ENCODE data around the gene UMPS. TPM values are rescaled to one million over a fixed set of nuclear protein-coding genes. Genes with fewer than 3 reads are reported as not detected.
A peak's percentile ranks its signal among the peaks of the same experiment; 100 is the strongest.

UMPS gene
- polyA plus RNA-seq, 1 of the 3 experiments (the other 2 are of a cell fraction) = 25.1 TPM

DNA sequence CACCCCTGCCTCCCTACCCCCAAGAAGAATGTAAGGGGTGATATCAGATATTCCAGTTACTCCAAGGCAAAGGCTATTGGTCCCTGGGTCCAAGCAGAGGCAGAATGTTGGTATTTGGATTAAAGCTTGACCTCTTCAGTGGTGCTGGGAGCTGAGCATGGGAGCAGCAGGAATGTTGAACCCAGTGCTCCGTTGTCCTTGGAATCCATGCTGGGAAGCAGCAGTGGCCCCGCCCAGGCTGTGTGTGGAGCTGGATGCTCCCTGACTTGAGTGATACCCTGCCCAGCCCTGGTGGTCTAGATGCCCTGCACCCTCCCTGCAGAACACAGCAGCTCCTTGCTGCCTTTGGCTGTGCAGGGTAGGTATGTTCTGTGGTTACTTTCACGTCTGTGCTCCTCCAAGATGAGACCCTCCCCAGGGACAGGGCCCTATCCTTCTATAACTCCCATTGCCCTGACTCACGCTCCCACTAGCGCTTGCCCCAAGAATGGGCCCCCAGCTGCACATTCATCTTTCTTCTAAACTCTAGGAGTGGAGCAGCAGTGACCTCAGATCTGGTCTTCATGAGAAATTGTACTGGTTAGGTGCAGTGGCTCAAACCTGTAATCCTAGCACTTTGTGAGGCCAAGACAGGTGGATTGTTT, 35.1 kb downstream of the UMPS start:
- WGBS (ENCODE audit: low lambda C conversion rate) = 92% methylated on average over 5 of the region's 5 CpGs
- Histone ChIP-seq H2AFZ (ENCODE audit: low read depth) (no peak overlapping the region), H3K9me3 (no peaks in the 10 kb centered on the region), H3K4me1 (ENCODE audit: control insufficient read depth in 1 of 2, insufficient read depth in 2 of 2, low read depth in 1 of 2, low read length in 1 of 2) (peaks cover 7 to 73% of the 10 kb centered on the region in 2 experiments; a peak in 3 of 4 replicates), H3K4me2 (no peak overlapping the region), H3F3A (replicated peaks; ENCODE audit: insufficient read depth) (peaks cover 16% of the 10 kb centered on the region), H3K4me3 (ENCODE audit: low read depth in 2 of 2, low read length in 1 of 2) (no peak overlapping the region), H3K27ac (ENCODE audit: low read depth in 2 of 2, low read length in 1 of 2) (peak overlapping the region in 1 of 2 experiments; percentile 74; a peak in 1 of 4 replicates), H3K36me3 (replicated peaks in 1 of 2; ENCODE audit: control insufficient read depth in 1 of 2, insufficient read depth in 2 of 2, low read length in 1 of 2) (peaks cover 50 to 70% of the 10 kb centered on the region in 2 experiments), H3K79me2 (ENCODE audit: insufficient read depth) (no peaks in the 10 kb centered on the region), H3K27me3 (ENCODE audit: insufficient read depth) (no peaks in the 10 kb centered on the region), H3K9me2 (no peaks in the 10 kb centered on the region), H3K9ac (no peak overlapping the region), H4K20me1 (ENCODE audit: insufficient read depth) (no peaks in the 10 kb centered on the region)
- ChIA-PET CTCF (interaction anchor here (2.5 to 15.4 kb wide), 3 partner anchors 22 to 230 kb away, joined by 11 to 332 read pairs (median 12); no protein-coding TSS in a partner anchor), POLR2A (no interaction called here)
- TF ChIP-seq MXI1 (IDR thresholded peaks at IDR 0.05; ENCODE audit: low read depth, low read length) (no peak), RFX5 (IDR thresholded peaks at IDR 0.05; ENCODE audit: low read length) (no peak), EP300 (IDR thresholded peaks at IDR 0.05; ENCODE audit: borderline replicate concordance in 1 of 2, low read depth in 1 of 2, low read length in 1 of 2) (no peak), SIN3A (IDR thresholded peaks at IDR 0.05; ENCODE audit: borderline replicate concordance, low read depth, low read length) (no peak), GATA2 (CRISPR knock-in tag; IDR thresholded peaks at IDR 0.05) (no peak), NFIC (IDR thresholded peaks at IDR 0.05; ENCODE audit: borderline replicate concordance) (no peak), MEF2A (IDR thresholded peaks at IDR 0.05; ENCODE audit: borderline replicate concordance, low read depth) (no peak), EZH2phosphoT487 (IDR thresholded peaks at IDR 0.05; ENCODE audit: borderline replicate concordance, low read depth) (no peak), POLR2AphosphoS5 (IDR thresholded peaks at IDR 0.05; ENCODE audit: low read depth, low read length) (no peak), FOXJ3 (CRISPR knock-in tag; IDR thresholded peaks at IDR 0.05) (no peak), FOXM1 (IDR thresholded peaks at IDR 0.05; ENCODE audit: low read depth) (no peak), GABPA (IDR thresholded peaks at IDR 0.05; ENCODE audit: low read depth) (no peak)
- TF ChIP-seq, protein P1, sequence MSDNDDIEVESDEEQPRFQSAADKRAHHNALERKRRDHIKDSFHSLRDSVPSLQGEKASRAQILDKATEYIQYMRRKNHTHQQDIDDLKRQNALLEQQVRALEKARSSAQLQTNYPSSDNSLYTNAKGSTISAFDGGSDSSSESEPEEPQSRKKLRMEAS (IDR thresholded peaks at IDR 0.05; ENCODE audit: low read depth) = no peak
- TF ChIP-seq, protein P2, sequence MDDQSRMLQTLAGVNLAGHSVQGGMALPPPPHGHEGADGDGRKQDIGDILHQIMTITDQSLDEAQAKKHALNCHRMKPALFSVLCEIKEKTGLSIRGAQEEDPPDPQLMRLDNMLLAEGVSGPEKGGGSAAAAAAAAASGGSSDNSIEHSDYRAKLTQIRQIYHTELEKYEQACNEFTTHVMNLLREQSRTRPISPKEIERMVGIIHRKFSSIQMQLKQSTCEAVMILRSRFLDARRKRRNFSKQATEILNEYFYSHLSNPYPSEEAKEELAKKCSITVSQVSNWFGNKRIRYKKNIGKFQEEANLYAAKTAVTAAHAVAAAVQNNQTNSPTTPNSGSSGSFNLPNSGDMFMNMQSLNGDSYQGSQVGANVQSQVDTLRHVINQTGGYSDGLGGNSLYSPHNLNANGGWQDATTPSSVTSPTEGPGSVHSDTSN (IDR thresholded peaks at IDR 0.05) = no peak
- TF ChIP-seq, protein P3, sequence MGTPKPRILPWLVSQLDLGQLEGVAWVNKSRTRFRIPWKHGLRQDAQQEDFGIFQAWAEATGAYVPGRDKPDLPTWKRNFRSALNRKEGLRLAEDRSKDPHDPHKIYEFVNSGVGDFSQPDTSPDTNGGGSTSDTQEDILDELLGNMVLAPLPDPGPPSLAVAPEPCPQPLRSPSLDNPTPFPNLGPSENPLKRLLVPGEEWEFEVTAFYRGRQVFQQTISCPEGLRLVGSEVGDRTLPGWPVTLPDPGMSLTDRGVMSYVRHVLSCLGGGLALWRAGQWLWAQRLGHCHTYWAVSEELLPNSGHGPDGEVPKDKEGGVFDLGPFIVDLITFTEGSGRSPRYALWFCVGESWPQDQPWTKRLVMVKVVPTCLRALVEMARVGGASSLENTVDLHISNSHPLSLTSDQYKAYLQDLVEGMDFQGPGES (IDR thresholded peaks at IDR 0.05; ENCODE audit: low read depth, low read length) = no peak
- TF ChIP-seq, protein P4, sequence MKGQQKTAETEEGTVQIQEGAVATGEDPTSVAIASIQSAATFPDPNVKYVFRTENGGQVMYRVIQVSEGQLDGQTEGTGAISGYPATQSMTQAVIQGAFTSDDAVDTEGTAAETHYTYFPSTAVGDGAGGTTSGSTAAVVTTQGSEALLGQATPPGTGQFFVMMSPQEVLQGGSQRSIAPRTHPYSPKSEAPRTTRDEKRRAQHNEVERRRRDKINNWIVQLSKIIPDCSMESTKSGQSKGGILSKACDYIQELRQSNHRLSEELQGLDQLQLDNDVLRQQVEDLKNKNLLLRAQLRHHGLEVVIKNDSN (IDR thresholded peaks at IDR 0.05; ENCODE audit: borderline replicate concordance, low read depth) = no peak
- TF ChIP-seq, protein P5, sequence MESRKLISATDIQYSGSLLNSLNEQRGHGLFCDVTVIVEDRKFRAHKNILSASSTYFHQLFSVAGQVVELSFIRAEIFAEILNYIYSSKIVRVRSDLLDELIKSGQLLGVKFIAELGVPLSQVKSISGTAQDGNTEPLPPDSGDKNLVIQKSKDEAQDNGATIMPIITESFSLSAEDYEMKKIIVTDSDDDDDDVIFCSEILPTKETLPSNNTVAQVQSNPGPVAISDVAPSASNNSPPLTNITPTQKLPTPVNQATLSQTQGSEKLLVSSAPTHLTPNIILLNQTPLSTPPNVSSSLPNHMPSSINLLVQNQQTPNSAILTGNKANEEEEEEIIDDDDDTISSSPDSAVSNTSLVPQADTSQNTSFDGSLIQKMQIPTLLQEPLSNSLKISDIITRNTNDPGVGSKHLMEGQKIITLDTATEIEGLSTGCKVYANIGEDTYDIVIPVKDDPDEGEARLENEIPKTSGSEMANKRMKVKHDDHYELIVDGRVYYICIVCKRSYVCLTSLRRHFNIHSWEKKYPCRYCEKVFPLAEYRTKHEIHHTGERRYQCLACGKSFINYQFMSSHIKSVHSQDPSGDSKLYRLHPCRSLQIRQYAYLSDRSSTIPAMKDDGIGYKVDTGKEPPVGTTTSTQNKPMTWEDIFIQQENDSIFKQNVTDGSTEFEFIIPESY (IDR thresholded peaks at IDR 0.05; ENCODE audit: borderline replicate concordance, low read depth) = no peak
- TF ChIP-seq, protein P6, sequence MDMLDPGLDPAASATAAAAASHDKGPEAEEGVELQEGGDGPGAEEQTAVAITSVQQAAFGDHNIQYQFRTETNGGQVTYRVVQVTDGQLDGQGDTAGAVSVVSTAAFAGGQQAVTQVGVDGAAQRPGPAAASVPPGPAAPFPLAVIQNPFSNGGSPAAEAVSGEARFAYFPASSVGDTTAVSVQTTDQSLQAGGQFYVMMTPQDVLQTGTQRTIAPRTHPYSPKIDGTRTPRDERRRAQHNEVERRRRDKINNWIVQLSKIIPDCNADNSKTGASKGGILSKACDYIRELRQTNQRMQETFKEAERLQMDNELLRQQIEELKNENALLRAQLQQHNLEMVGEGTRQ (IDR thresholded peaks at IDR 0.05; ENCODE audit: borderline replicate concordance, low read depth, low read length) = no peak
- DNase-seq = no peak
